HG03565 (cell line): ENCODE results near the gene TNFRSF4.
"Not testable (repeated sequence)": the region's sequence is repeated elsewhere in the genome, so short reads cannot be mapped to it uniquely, and the experiment has no call there.

ENCODE experiments used
- ATAC-seq: cut with Tn5 transposase; IDR thresholded peaks from one replicate; pipeline ENCODE4 v1.9.1; 2021; ENCODE audit warnings: mild to moderate bottlenecking, moderate library complexity; ENCODE audit not compliant: unreplicated experiment

The TNFRSF4 gene

DNA sequence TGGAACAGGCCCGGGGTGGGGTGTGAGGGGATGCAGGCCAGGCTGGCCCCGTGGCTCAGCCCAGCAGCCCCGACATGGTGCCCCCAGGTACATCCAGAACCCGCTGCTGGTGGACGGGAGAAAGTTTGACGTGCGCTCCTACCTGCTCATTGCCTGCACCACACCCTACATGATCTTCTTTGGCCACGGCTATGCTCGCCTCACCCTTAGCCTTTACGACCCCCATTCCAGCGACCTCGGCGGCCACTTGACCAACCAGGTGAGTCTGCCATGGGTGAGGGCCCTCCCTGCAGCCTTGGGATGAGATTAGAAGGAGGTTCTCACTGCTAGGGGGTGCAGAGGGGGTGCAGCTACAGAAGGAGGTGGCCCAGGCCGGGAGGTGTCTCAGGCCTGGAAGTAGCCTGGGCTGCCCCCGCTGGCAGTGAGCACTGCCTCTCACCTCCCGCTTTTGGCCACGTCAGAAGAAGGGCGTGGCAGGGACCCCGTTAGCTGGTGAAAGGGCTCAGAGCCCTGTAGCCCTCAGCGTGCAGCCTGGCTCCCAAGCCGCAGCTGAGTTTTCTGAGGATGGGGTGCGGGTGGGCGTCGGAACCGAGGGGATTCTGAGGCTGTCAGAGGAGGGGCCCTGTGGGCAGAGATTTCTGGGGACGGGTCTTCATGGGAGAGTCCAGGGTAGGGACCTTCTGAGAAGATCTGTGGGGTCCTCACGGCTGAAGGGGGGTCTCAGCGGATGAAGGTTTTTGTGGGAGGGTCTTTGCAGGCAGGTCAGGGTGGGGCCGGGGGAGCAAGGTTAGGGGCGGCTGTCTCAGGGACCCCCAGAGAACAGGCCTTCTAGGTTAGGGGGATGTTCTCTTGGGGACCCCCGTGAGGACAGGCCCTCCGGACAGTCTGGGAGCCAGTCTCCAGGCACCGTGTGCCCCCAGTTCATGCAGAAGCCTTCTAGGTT is 29.8 kb downstream of the TNFRSF4 start:
- no peak for ATAC-seq

DNA sequence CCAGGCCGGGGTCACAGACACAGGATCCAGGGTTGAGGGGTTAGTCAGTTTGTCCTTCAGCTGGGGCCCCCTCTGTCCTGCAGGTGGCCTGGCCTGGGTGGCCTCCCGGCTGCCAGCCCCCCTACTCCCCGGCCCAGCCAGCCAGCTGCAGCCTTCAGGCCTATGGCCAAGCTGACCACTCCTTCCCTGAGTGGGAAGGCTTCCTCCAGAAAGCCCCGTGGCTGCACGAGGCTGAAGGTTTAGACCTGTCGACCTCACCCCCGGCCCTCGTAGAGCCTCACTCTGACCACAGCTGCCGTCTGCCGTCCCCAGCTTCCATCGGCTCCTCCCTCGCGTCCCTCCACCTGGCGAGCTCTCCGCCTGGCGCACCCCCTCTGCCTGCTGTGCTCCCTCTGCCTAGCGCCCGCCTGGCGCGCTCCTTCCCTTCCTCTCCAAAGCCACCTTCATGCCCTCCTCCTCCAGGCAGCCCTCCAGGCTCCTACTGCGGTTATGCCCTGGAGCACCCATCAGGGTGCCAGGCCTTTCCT is 30.7 kb downstream of the TNFRSF4 start:
- no peak for ATAC-seq

DNA sequence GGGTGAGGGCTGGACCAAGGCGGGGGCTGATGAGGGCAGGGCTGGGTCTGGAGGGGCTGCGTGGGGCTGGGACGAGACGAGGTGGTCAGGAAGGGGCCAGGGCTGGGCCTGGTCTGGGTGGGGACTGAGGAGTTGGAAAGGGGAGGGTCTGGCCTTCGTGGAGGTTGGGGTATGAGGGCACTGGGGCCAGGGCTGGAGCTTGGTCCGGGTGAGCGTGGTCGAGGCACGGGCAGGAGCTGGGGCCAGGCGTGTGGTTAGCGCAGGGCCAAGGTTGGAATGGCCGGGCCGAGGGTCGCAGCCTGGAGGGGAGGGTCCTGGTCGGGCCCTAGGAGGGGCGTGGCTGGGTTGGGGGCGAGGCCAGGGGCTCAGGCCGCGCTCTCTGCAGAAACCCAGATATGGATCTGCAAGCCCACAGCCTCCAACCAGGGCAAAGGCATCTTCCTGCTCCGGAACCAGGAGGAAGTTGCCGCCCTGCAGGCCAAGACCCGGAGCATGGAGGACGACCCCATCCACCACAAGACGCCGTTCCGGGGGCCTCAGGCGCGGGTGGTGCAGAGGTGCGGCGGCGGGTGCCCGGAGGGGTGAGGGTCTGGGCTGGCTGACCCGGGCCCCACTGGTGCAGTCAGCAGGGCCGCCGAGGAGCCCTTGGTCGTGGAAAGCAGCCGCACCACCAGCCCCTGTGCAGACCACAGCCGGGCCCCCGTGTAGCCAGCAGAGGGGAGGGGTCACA is 31.3 kb downstream of the TNFRSF4 start:
- no peak for ATAC-seq

DNA sequence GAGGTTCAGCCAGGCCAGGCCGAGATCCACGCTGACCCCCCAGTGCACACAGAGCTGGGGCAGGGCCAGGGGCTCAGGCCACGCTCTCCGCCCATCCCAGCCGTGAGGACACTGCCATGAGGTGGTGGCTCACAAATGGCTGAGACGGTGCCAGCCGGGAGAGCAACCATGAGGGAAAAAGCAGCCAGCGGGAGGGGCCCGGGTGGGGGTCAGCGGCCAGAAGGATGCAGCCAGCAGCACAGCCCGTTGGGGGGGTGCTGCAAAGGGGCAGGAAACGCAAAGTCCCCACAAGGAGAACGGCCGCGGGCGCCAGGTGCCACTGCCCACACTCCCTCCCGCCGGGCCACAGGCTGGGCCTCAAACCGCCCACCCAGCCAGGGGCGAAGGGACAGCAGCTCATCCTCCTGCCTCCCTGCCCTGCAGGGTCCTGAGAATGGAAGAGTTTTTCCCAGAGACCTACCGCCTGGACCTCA is 32.0 kb downstream of the TNFRSF4 start:
- no peak for ATAC-seq

DNA sequence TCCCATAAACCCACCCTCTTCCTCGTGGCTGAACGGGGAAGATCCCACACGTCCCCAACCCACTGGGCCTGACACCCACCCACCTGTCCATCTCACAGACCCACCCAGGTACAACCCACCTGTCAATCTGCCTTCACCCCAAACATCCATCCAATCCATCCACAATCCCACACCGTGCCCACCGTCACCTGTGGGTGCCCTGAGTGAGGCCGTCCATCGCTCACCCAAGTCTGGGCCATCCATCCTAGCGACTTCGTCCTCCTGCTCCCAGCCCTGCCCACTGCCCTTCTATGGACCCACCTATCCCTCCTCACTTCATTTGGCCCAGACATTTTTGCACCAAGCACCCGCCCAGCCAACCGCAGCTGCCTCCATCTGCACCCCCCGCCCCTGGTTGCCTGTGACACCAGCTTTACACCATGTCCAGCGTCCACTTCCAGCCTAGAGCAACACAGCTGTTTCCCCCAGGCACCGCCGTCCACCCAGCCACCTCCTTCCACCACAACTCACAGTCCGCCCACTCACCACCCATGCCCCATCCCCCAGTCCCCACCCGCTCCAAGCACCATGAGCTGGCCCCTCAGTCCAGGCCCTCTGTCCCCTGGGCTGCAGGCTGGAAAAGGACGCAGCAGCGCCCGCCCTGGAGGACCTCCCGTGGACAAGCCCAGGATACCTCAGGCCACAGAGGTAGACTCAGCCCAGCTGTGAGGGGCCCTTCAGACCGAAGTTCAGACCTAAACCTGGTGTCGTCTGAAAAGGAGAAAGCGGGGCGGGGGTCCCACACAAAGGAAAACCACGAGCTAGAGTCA is 32.6 kb downstream of the TNFRSF4 start:
- ATAC-seq: no peak

DNA sequence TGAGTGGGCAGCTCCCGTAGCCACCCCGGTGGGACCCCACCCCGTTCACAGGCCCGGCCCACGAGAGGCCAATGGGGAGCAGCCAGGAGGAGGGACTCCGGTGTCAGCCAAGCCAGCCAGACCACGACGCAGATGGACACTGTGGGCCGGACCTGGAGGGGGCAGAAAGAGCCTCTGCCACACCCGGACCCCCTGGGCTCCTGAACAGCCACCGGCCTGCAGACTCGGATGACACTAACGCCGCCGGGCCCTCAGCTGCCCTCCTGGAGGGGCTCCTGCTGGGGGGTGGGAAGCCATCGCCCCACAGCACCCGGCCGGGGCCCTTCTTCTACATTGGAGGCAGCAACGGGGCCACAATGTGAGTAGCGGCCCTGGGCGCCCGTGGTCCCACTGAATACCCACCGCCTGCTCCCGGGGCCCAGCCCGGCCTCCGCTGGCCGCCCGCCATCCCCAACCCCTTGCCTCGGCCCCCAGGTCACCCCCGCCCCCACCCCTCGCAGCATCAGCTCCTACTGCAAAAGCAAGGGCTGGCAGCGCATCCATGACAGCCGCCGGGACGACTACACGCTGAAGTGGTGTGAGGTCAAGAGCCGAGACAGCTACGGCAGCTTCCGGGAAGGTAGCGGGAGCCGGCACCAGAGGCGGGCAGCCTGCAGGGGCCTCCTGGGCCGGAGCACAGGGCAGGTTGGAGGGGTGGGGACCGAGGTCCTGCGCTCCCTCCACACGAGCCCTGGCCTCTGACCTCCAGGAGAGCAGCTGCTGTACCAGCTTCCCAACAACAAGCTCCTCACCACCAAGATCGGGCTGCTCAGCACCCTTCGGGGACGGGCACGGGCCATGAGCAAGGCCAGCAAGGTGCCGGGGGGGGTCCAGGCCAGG is 33.7 kb downstream of the TNFRSF4 start:
- no peak for ATAC-seq

DNA sequence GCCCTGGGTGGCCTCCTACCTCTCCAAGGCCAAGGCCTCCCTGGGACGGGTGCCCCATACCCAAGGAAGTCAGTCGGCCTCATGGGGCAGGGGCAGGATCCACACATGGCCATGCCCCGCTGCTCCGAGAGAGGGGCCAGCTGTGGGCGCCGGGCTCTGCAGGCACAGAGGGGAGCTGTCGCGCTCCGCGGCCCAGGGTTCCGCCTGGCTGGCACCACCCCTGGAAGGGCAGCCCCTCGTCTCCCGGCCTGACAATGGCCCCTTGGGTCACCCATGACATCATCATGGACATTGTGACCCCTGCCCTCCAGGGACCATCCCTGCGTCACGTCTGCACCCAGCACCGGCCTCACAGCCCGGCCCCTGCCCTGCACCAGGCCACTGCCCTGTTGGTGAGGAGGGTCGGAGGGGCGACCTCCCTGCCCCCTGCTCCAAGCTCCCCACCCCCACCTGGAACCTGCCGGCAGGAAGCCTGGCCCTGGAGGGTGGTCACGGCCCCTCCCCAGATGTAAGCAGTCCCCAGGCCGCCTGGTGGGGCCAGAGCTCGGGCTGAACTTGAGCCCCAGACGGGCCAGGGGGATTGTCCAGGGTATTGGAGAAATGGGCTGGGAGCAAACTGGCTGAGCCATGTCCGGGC is 34.5 kb downstream of the TNFRSF4 start:
- ATAC-seq: no peak

DNA sequence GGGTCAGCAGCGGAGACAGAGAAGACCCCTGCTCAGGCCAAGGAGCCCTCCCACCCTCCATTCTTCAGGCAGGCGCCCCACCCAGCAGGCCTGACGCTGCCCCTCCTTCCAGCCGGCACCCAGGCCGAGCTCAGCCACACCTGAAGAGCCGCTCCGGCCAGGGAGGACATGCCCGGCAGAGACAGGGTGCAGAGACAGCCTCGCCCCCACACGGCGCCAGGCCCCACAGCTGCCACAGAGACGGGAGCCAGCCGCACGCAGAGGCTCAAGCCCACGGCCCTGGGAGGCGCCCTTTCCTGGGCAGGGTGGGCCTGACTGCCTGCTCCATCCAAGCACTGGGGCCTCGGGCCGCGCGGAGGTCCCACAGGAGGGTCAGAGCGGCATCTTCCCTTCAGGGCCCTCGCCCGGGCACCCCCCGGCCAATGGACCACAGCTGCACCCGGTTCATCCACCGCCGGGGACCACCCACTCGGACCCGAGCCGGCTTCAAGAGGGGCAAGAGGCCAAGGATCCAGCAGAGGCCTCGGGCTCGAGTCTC is 35.1 kb downstream of the TNFRSF4 start:
- no peak for ATAC-seq

DNA sequence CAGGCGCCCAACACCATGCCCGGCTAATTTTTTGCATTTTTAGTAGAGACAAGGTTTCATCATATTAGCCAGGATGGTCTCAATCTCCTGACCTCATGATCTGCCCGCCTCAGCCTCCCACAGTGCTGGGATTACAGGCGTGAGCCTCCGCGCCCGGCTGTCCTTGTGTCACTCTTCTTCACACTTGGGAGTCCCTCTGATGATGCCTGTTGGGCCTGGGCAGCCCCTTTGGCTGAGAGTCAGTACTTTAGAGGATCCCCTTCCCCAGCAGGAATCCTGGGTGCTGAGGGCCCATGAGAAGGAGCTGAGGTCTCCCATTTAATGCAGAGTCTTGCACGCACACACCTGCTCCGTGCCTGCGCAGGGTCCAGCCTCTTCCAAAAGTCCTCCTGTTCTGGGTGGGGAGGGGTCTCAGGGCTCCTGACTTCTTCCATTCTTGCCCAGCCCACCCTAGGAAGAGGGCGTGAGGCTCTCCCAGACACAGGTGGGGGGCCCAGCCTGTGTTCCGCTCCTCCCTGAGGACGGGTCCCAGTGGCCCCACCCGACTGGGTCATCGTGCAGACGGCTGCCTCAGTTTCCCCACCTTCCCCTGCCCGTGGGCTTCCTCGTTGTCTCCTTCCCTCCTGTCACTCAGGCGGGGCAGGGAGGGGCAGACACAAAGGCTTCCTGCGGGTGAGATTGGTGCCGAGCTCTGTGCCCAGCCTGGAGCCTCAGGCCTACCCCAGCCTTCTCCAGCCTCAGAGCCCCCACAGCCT is 36.3 kb downstream of the TNFRSF4 start:
- no peak for ATAC-seq

DNA sequence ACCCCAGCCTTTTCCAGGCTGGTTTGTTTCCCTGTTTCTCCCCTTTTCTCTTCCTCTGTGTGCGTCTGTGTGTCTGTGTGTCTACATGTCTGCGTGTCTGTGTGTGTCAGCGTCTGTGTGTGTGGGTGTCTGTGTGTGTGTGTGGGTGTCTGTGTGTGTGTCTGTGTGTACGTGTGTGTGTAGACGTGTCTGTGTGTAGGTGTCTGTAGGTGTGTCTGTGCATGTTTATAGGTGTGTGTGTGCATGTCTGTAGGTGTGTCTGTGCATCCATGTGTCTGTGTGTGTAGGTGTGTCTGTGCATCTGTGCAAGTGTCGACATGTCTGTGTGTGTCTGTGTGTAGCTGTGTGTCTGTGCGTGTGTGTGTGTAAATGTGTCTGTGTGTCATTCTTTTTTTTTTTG is 37.0 kb downstream of the TNFRSF4 start:
- ATAC-seq: no peak

DNA sequence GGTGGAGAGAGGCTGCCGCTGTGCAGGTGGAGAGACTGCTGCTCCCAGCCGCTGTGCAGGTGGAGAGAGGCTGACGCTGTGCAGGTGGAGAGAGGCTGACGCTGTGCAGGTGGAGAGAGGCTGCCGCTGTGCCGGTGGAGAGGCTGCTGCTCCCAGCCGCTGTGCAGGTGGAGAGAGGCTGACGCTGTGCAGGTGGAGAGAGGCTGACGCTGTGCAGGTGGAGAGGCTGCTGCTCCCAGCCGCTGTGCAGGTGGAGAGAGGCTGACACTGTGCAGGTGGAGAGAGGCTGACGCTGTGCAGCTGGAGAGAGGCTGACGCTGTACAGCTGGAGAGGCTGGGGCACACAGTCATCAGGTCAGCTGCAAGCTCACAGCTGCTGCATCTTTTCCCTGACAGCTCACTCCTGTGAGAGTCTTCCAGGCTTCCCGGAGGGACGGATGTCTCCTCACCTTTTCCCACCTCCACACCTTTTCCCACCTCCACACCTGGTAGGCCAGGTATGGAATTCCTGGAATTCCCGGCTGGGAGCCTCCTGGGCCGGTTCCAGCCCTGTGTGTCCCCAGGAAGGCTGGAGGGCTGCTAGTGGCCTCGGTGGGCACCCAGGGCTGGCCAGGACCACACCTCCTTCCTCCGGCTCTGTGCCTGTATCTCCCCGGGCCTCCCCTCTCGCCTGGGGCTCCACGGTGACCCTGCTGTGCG is 37.7 kb downstream of the TNFRSF4 start:
- ATAC-seq: not testable (repeated sequence)

DNA sequence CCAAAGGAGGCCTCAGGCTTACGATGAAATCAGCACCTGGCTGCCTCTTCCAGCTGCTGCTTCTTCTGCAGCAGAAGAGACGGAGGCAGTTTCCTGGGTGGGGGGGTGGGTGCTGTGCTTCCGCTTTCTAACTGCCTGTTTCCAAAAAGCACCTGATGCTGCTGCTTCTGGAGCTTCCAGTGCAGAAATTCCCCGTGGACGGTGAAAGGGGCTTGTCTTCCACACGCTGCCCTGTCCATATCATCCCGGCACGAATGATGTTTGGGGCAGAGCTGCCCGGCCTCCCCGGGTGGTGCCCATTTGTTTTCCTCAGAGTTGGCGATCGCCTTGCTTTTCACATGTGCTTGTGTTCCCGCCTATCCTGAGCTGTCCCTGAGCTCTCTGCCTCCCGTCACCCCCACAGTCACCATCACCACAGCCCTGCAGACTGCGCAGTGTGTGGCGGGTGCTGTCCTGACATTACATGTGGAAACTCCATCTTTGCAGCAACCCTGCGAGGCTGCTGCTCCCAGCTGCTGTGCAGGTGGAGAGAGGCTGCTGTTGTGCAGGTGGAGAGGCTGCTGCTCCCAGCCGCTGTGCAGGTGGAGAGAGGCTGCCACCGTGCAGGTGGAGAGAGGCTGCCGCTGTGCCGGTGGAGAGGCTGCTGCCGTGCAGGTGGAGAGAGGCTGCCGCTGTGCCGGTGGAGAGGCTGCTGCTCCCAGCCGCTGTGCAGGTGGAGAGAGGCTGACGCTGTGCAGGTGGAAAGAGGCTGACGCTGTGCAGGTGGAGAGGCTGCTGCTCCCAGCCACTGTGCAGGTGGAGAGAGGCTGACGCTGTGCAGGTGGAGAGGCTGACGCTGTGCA is 38.5 kb downstream of the TNFRSF4 start:
- ATAC-seq: no peak

DNA sequence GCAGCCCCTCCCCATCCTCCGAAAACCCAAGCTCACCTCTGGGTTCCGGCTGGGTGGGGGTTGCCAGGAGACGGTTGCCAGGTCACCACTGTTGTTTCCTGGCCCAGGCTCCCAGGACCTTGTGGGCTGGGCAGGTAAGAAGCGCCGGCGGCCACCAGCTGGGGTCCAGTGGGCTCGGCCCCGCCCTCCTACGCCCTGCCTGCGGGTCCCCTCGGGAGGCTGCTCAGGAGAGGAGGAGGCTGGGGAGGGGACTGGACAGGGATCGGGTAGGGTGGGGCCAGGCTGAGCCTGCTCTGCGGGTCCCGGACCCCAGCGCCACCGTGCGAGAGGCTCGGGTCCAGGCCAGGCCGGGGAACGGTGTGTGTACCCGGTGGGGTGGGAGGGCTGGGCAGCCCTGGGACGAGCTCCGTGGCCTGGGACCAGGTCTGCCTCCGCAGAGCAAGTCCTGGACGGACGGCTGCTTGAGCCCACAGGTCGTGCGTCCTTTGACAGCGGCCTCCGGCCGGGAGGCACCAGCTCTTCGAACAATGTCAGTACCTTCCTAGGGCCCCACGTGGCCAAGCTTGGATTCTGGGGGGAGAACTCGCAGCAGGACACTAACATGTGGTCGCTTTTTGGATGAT is 40.0 kb downstream of the TNFRSF4 start, which contains the start of gene TTLL10:
TTLL10 (plus strand) TSS at position 88 of the 623 bp plus-strand sequence. CDS start 5,336 bp downstream, outside the sequence.
- ATAC-seq: no peak

DNA sequence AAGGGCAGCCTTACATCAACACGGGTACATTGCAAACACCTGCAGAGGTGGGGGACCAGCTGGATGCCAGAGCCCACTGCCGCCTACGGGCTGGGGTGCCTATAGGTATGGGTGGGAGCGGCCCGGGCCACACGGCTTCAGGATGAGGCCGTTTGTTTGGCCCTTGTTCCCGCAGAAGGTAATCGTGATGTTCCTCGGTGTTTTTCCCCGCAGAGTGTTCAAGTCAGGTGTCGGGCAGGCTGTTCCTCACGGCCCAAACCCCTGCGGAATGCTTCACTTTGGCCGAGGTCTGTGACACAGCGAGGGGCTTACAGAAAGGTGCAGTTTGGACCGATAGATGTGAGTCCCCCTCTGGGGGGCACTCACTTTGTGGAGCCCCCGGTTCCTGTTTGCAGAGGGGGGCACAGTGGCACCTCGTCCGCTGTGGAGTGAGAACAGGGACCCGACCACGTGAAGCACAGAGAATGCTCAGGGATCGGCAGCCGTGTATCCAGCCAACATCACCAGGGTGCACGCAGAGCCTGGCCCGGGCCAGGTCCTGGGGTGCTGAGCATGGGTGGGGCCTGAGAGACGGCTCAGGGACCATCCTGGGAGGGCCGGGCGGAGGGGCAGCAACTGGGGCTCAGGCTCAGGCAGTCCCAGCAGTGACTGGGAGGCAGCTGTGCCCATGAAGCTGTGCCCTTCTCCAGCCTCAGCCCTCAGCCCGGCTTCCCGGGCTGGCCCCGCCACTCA is 40.7 kb downstream of the TNFRSF4 start:
- no peak for ATAC-seq

DNA sequence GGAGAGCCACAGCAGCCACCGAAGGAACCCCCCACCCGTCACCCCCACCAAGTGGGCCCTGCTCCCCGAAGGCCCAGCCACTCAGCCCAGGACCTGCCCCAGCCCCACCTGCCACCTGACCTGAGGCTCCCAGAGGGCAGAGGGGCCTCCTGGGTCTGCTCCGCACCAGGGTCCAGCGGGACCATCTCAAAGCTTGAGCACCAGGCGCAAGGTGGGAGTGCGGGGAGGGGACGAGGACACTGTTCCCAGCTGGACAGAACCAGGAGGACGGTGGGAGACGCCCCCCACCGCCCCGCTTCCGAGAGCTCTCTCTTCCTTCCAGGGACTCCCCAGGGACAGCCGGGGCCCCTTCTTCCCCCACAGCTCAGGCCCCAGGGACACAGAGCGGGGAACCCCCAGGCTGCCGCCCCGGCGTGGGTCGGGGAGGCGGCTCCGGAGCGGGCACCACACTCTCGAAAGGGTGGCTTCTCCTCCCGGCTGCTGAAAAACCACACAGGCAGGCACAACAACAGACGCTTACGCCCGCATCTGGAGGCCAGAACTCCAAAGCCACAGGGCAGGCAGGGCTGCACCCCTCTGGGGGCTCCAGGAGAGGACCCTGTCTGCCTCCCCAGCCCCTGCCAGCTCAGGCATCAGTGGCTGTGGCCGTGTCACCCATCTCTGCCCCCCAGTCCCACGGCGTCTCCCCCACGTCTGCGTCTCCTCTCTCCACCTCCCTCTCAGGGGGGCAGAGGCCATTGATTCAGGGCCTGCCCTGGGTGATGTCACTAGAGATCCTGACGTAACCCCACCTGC is 42.2 kb downstream of the TNFRSF4 start:
- ATAC-seq: no peak
